Sigmoid colon (tissue), 4 donors: ENCODE data around the gene NRXN2.

Source experiments
- POLR2AphosphoS5 ChIP-seq, 4 donors: sonication (generic); formaldehyde crosslinking; IDR thresholded peaks; one replicate each; pipeline ENCODE4 v1.6.1; 2017; ENCODE audit warnings: antibody characterized with exemption in 4 of 4
- TF ChIP-seq, protein P1 (sequence below), 4 experiments: fragments of 450-650 bp in 3 of 4; fragments of 200-600 bp in 1 of 4; IDR thresholded peaks; one replicate each; pipeline ENCODE4 v1.5.1; 2016 to 2019; ENCODE audit warnings: antibody characterized with exemption in 4 of 4, mild to moderate bottlenecking in 3 of 4, moderate library complexity in 2 of 4

DNA sequence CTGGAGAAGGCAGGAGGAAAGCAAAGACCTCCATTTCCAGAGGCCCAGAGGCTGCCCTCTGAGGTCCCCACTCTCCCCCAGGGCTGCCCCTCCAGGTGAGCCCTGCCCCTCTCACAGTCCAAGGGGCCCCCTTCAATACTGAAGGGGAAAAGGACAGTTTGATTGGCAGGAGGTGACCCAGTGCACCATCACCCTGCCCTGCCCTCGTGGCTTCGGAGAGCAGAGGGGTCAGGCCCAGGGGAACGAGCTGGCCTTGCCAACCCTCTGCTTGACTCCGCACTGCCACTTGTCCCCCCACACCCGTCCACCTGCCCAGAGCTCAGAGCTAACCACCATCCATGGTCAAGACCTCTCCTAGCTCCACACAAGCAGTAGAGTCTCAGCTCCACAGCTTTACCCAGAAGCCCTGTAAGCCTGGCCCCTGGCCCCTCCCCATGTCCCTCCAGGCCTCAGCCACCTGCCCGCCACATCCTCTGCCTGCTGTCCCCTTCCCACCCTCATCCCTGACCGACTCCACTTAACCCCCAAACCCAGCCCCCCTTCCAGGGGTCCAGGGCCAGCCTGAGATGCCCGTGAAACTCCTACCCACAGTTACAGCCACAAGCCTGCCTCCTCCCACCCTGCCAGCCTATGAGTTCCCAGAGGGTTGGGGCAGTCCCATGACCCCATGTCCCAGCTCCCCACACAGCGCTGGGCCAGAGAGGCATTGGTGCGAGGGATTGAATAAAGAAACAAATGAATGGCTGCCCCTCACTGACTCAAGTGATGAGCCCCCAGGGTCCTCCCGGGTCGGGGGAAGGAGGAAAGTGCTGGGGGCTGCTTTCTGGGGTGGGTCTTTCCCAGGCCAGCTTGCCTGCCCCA is 121.2 kb downstream of the NRXN2 start:
- no peak for TF ChIP-seq POLR2AphosphoS5 (IDR thresholded peaks at IDR 0.05)
- TF ChIP-seq, protein P1, sequence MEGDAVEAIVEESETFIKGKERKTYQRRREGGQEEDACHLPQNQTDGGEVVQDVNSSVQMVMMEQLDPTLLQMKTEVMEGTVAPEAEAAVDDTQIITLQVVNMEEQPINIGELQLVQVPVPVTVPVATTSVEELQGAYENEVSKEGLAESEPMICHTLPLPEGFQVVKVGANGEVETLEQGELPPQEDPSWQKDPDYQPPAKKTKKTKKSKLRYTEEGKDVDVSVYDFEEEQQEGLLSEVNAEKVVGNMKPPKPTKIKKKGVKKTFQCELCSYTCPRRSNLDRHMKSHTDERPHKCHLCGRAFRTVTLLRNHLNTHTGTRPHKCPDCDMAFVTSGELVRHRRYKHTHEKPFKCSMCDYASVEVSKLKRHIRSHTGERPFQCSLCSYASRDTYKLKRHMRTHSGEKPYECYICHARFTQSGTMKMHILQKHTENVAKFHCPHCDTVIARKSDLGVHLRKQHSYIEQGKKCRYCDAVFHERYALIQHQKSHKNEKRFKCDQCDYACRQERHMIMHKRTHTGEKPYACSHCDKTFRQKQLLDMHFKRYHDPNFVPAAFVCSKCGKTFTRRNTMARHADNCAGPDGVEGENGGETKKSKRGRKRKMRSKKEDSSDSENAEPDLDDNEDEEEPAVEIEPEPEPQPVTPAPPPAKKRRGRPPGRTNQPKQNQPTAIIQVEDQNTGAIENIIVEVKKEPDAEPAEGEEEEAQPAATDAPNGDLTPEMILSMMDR (IDR thresholded peaks at IDR 0.05), result no peak
